Measurements from ENCODE around the gene GRIFIN. TPM values are rescaled to one million over a fixed set of nuclear protein-coding genes. Genes with fewer than 3 reads are reported as not detected.
A peak's percentile ranks its signal among the peaks of the same experiment; 100 is the strongest.

The GRIFIN gene
- total and polyA plus RNA-seq, 7 experiments from 2014 or later: not detected

DNA sequence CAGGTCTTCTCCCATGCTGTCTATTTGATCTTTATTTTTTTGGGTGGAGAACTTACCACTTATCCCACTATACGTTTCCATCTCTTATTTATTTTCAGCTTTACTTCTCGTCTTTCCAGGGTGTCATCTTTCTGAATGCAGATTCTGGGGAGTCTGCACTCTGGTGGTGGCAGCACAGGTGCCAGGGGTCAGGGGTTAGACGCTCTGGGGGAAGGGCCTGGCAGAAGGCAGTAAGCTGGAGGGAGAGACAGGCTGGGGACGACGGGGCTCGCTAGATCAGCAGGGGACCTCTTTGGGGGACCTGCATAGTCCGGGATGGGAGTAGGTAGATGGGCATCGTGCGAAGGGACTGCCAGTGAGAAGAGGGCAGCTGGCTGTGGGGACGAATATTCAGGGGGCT is 50.4 kb downstream of the GRIFIN start:
- peaks cover 0 to 2% (median 0%) of the 10 kb centered on the region in 3 experiments for H3K9me3 ChIP-seq (ENCODE audit: control insufficient read depth in 2 of 3, low read length in 3 of 3)
- H3K4me3 ChIP-seq (ENCODE audit: low read length): no peak overlapping the region
- H3K4me1 ChIP-seq (ENCODE audit: control insufficient read depth in 2 of 2, insufficient read depth in 2 of 2, low read length in 2 of 2): no peaks in the 10 kb centered on the region
- no peaks in the 10 kb centered on the region for H3K36me3 ChIP-seq (ENCODE audit: control insufficient read depth in 2 of 3, insufficient read depth in 3 of 3, low read length in 3 of 3)
- Mint-ChIP-seq H3K9me3 (peaks cover 0 to 3% (median under 1%) of the 10 kb centered on the region in 11 donors), H3K27ac (peak overlapping the region in 2 of 9 donors; percentile 26 to 27), H3K36me3 (peaks cover 0 to 16% (median under 1%) of the 10 kb centered on the region in 5 donors), H3K27me3 (no peaks in the 10 kb centered on the region), H3K4me1 (peaks cover 0 to 30% (median 0%) of the 10 kb centered on the region in 7 donors), H3K4me3 (no peak overlapping the region)
- ATAC-seq: no peak
- no peaks in the 10 kb centered on the region for H3K27me3 ChIP-seq (ENCODE audit: control insufficient read depth in 2 of 2, insufficient read depth in 2 of 2, low read length in 2 of 2)
- intact Hi-C loops (cut with micrococcal nuclease): no loop called here
- DNase-seq: no peak
- CTCF ChIA-PET: no interaction called here
- POLR2A ChIA-PET: no interaction called here
- no peak overlapping the region for H3K27ac ChIP-seq (ENCODE audit: low read depth, low read length)

Other genes with a start within 250 kb of the GRIFIN start
- gene MAD1L1, start 243.5 kb downstream of the GRIFIN start, total RNA-seq: 100 to 1,000 TPM; 112 to 141 (median 125) TPM
- 100 to 1,000 TPM; 269 to 314 TPM for gene MAD1L1, start 243.5 kb downstream of the GRIFIN start, polyA plus RNA-seq
- 10 to 100 TPM in 3 of 5 experiments, 1 to 10 TPM in 2; 7.1 to 30.7 (median 20.0) TPM for gene MRM2, start 234.2 kb downstream of the GRIFIN start, total RNA-seq
- gene MRM2, start 234.2 kb downstream of the GRIFIN start, polyA plus RNA-seq: 10 to 100 TPM; 37.8 to 58.3 TPM
- gene NUDT1, start 234.2 kb downstream of the GRIFIN start, total RNA-seq: 10 to 100 TPM; 14.0 to 77.7 (median 22.6) TPM
- 10 to 100 TPM; 60.1 to 61.1 TPM for gene NUDT1, start 234.2 kb downstream of the GRIFIN start, polyA plus RNA-seq
- 10 to 100 TPM in 2 of 5 experiments, 1 to 10 TPM in 3; 4.7 to 31.5 (median 9.4) TPM for gene SNX8, start 162.0 kb downstream of the GRIFIN start, total RNA-seq
- gene SNX8, start 162.0 kb downstream of the GRIFIN start, polyA plus RNA-seq: 10 to 100 TPM in 1 of 2 donors, 1 to 10 TPM in 1; 7.7 to 11.3 TPM
- 100 to 1,000 TPM; 127 to 189 (median 158) TPM for gene EIF3B, start 121.6 kb downstream of the GRIFIN start, total RNA-seq
- gene EIF3B, start 121.6 kb downstream of the GRIFIN start, polyA plus RNA-seq: 100 to 1,000 TPM in 1 of 2 donors, 10 to 100 TPM in 1; 78.0 to 157 TPM
- 10 to 100 TPM; 13.3 to 41.6 (median 24.3) TPM for gene CHST12, start 72.8 kb downstream of the GRIFIN start, total RNA-seq
- gene CHST12, start 72.8 kb downstream of the GRIFIN start, polyA plus RNA-seq: 10 to 100 TPM in 1 of 2 donors, 1 to 10 TPM in 1; 8.1 to 16.8 TPM
- gene LFNG, start 43.4 kb upstream of the GRIFIN start, total RNA-seq: 100 to 1,000 TPM; 114 to 246 (median 151) TPM
- gene LFNG, start 43.4 kb upstream of the GRIFIN start, polyA plus RNA-seq: 1 to 10 TPM; 1.2 to 2.3 TPM
- gene BRAT1, start 79.1 kb upstream of the GRIFIN start, total RNA-seq: 10 to 100 TPM; 24.6 to 45.5 (median 37.0) TPM
- 10 to 100 TPM; 23.4 to 58.9 TPM for gene BRAT1, start 79.1 kb upstream of the GRIFIN start, polyA plus RNA-seq
- gene IQCE, start 82.6 kb upstream of the GRIFIN start, total RNA-seq: 10 to 100 TPM in 1 of 5 experiments, 1 to 10 TPM in 4; 4.8 to 10.4 (median 7.5) TPM
- 1 to 10 TPM; 1.6 to 1.9 TPM for gene IQCE, start 82.6 kb upstream of the GRIFIN start, polyA plus RNA-seq
- 100 to 1,000 TPM in 1 of 5 experiments, 10 to 100 TPM in 4; 15.9 to 115 (median 23.5) TPM for gene TTYH3, start 155.6 kb upstream of the GRIFIN start, total RNA-seq
- 1 to 10 TPM in 1 of 2 donors, under 1 TPM in 1; 0.53 to 1.6 TPM for gene TTYH3, start 155.6 kb upstream of the GRIFIN start, polyA plus RNA-seq
- 1 to 10 TPM in 1 of 5 experiments, under 1 TPM in 4; 0.07 to 2.4 (median 0.80) TPM for gene AMZ1, start 211.8 kb upstream of the GRIFIN start, total RNA-seq
- gene AMZ1, start 211.8 kb upstream of the GRIFIN start, polyA plus RNA-seq: under 1 TPM; 0.07 to 0.13 TPM